Measurements from ENCODE around the gene CAPN12. TPM values are rescaled to one million over a fixed set of nuclear protein-coding genes. Genes with fewer than 3 reads are reported as not detected.
"Not testable (repeated sequence)": the region's sequence is repeated elsewhere in the genome, so short reads cannot be mapped to it uniquely, and the experiment has no call there.

CAPN12 gene
- total RNA-seq, 2 experiments from 2014 or later: 1.6 to 2.0 TPM

DNA sequence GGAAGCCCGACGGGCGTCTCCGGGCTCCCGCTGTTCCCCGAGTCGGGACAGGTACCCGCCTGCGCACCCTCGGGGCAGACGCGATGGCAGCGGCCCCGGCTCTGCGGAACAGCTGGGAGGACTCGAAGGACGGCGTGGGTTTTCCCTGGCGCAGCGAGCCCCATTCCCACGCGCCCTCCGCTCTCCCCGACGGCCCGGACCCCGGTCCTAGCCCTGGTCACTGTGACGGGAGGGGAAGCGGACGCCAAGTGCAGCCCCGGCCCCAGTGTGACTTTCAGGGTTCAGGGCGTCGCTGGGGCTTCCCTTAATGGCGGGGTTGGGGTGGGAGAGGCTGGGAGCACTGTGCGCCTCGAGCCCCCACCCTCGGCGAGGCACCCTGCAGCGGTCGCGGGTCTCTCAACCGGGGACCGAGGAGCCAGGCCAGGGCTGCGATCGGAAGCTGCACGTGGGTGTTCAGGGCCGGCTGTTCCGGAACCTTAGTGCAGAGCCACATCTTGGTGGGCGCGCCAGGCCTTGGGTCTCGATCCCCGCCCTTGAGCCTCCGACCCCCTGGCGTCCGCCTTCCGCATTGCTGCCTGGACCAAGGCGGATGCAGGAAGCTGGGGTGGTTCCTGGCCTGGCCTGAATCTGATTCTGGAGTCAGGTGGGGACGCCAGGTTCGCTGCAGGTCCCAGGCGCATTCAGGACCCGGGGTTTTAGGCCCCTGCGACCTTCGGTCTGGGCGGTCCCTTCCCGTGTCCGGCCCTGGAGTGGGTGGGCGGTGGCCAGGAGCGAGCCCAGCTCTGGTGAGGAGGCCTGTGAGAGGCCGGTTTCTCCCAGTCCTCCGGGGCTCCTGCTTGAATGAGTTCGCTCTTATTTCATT, 48.2 kb upstream of the CAPN12 start:
- no peaks in the 10 kb centered on the region for H3K9me3 Mint-ChIP-seq
- H3K4me1 ChIP-seq (ENCODE audit: insufficient read depth, low read length): peaks cover 8% of the 10 kb centered on the region
- no peaks in the 10 kb centered on the region for H3K27me3 ChIP-seq (ENCODE audit: control insufficient read depth in 1 of 2, insufficient read depth in 2 of 2, low read length in 2 of 2)
- no peak overlapping the region for H3K27ac Mint-ChIP-seq
- H3K4me1 Mint-ChIP-seq (ENCODE audit: low read depth): peaks cover 5% of the 10 kb centered on the region
- CTCF ChIA-PET: interaction anchor here (1.0 kb wide), 1 partner anchor 23 kb away, joined by 3 read pairs; no protein-coding TSS in a partner anchor
- DNase-seq (peak in 10 of 14 experiments; percentile 10 to 59 (median 36)), ATAC-seq (ENCODE audit: poor library complexity) (peak; percentile 33)
- TF ChIP-seq, protein P1, sequence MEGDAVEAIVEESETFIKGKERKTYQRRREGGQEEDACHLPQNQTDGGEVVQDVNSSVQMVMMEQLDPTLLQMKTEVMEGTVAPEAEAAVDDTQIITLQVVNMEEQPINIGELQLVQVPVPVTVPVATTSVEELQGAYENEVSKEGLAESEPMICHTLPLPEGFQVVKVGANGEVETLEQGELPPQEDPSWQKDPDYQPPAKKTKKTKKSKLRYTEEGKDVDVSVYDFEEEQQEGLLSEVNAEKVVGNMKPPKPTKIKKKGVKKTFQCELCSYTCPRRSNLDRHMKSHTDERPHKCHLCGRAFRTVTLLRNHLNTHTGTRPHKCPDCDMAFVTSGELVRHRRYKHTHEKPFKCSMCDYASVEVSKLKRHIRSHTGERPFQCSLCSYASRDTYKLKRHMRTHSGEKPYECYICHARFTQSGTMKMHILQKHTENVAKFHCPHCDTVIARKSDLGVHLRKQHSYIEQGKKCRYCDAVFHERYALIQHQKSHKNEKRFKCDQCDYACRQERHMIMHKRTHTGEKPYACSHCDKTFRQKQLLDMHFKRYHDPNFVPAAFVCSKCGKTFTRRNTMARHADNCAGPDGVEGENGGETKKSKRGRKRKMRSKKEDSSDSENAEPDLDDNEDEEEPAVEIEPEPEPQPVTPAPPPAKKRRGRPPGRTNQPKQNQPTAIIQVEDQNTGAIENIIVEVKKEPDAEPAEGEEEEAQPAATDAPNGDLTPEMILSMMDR (IDR thresholded peaks at IDR 0.05): no peak
- H3K36me3 Mint-ChIP-seq (ENCODE audit: low read depth): no peaks in the 10 kb centered on the region
- H3K27me3 Mint-ChIP-seq: no peaks in the 10 kb centered on the region
- H3K36me3 ChIP-seq (ENCODE audit: insufficient read depth, low read length): no peaks in the 10 kb centered on the region
- H3K4me3 ChIP-seq (ENCODE audit: low read length): peak overlapping the region; percentile 50
- peak overlapping the region; percentile 78 for H3K4me3 Mint-ChIP-seq
- POLR2A ChIA-PET: interaction anchor here (1.1 kb wide), 1 partner anchor 57 kb away, joined by 3 read pairs; the partner anchor contains the start of gene HNRNPL
- no peak overlapping the region for H3K27ac ChIP-seq (ENCODE audit: low read depth in 1 of 2, low read length in 2 of 2)
- H3K9me3 ChIP-seq (ENCODE audit: control insufficient read depth in 1 of 2, insufficient read depth in 1 of 2, low read length in 2 of 2): no peaks in the 10 kb centered on the region
- intact Hi-C loops (cut with DNase I, micrococcal nuclease): no loop called here

GRCh38 chr19:38791451-38792064, 47.3 kb upstream of the CAPN12 start:
- H3K9me3 ChIP-seq (ENCODE audit: control insufficient read depth in 1 of 2, insufficient read depth in 1 of 2, low read length in 2 of 2); CTCF ChIA-PET; H3K27ac ChIP-seq (ENCODE audit: low read depth in 1 of 2, low read length in 2 of 2); H3K36me3 Mint-ChIP-seq (ENCODE audit: low read depth); H3K4me1 Mint-ChIP-seq (ENCODE audit: low read depth); H3K9me3 Mint-ChIP-seq; H3K4me3 Mint-ChIP-seq; H3K27ac Mint-ChIP-seq; intact Hi-C loops (cut with DNase I, micrococcal nuclease); DNase-seq; H3K36me3 ChIP-seq (ENCODE audit: insufficient read depth, low read length); H3K4me1 ChIP-seq (ENCODE audit: insufficient read depth, low read length); H3K27me3 ChIP-seq (ENCODE audit: control insufficient read depth in 1 of 2, insufficient read depth in 2 of 2, low read length in 2 of 2); H3K27me3 Mint-ChIP-seq: not testable (repeated sequence)
- H3K4me3 ChIP-seq (ENCODE audit: low read length): peak overlapping the region; percentile 26
- peak; percentile 91 for ATAC-seq (ENCODE audit: poor library complexity)
- POLR2A ChIA-PET: interaction anchor here (1.1 kb wide), 1 partner anchor 58 kb away, joined by 3 read pairs; the partner anchor contains the start of gene HNRNPL

GRCh38 chr19:38790507-38791403, 46.5 kb upstream of the CAPN12 start:
- H3K27ac Mint-ChIP-seq; H3K4me1 Mint-ChIP-seq (ENCODE audit: low read depth); intact Hi-C loops (cut with DNase I, micrococcal nuclease); H3K36me3 Mint-ChIP-seq (ENCODE audit: low read depth); H3K27me3 Mint-ChIP-seq; POLR2A ChIA-PET; H3K27ac ChIP-seq (ENCODE audit: low read depth in 1 of 2, low read length in 2 of 2); H3K4me1 ChIP-seq (ENCODE audit: insufficient read depth, low read length); DNase-seq; H3K27me3 ChIP-seq (ENCODE audit: control insufficient read depth in 1 of 2, insufficient read depth in 2 of 2, low read length in 2 of 2); H3K4me3 Mint-ChIP-seq; ATAC-seq (ENCODE audit: poor library complexity); H3K9me3 Mint-ChIP-seq; CTCF ChIA-PET; H3K36me3 ChIP-seq (ENCODE audit: insufficient read depth, low read length); H3K9me3 ChIP-seq (ENCODE audit: control insufficient read depth in 1 of 2, insufficient read depth in 1 of 2, low read length in 2 of 2): not testable (repeated sequence)
- H3K4me3 ChIP-seq (ENCODE audit: low read length): peak overlapping the region; percentile 26
